H9 (cell line): ENCODE measurements around the gene GABPB2. TPM values are rescaled to one million over a fixed set of nuclear protein-coding genes. Genes with fewer than 3 reads are reported as not detected.

ENCODE experiments used
- DNase-seq: peaks from one replicate; pipeline ENCODE4 v3.0.0-alpha.2; 2017
- H2AFZ ChIP-seq: one replicate; pipeline ENCODE4 v1.6.1; 2013; ENCODE audit warnings: mild to moderate bottlenecking, low read length, control low read depth, moderate library complexity
- H2AK5ac ChIP-seq: 2 replicates; pipeline ENCODE4 v1.6.1; 2013; ENCODE audit warnings: low read length, control low read depth, mixed read lengths; ENCODE audit not compliant: insufficient read length
- H2BK120ac ChIP-seq: one replicate; pipeline ENCODE4 v1.6.1; 2013; ENCODE audit warnings: low read depth, mild to moderate bottlenecking, low read length, control low read depth, inconsistent platforms; ENCODE audit not compliant: poor library complexity, severe bottlenecking
- H2BK12ac ChIP-seq: 2 replicates; pipeline ENCODE4 v1.6.1; 2013; ENCODE audit warnings: low read length, control low read depth, mixed read lengths, low read depth; ENCODE audit not compliant: insufficient read length
- H2BK15ac ChIP-seq: 2 replicates; pipeline ENCODE4 v1.6.1; 2013; ENCODE audit warnings: low read depth, low read length, control low read depth
- H2BK20ac ChIP-seq: one replicate; pipeline ENCODE4 v1.6.1; 2013; ENCODE audit warnings: low read depth, mild to moderate bottlenecking, low read length, control low read depth, inconsistent platforms; ENCODE audit not compliant: poor library complexity, severe bottlenecking
- H2BK5ac ChIP-seq: 2 replicates; pipeline ENCODE4 v1.6.1; 2013; ENCODE audit warnings: low read length, control low read depth, mixed read lengths; ENCODE audit not compliant: insufficient read length
- H3K14ac ChIP-seq: 2 replicates; pipeline ENCODE4 v1.6.1; 2013; ENCODE audit warnings: low read length, control low read depth; ENCODE audit not compliant: insufficient read depth
- H3K18ac ChIP-seq: 2 replicates; pipeline ENCODE4 v1.6.1; 2013; ENCODE audit warnings: low read depth, mild to moderate bottlenecking, mixed read lengths, low read length, control low read depth; ENCODE audit not compliant: insufficient read length
- H3K23ac ChIP-seq: 2 replicates; pipeline ENCODE4 v1.6.1; 2013; ENCODE audit warnings: low read length, control low read depth, mixed read lengths, low read depth; ENCODE audit not compliant: insufficient read length
- H3K23me2 ChIP-seq: 2 replicates; pipeline ENCODE4 v1.6.1; 2013; ENCODE audit warnings: low read depth, mild to moderate bottlenecking, mixed read lengths, low read length, control low read depth; ENCODE audit not compliant: insufficient read length, poor library complexity, severe bottlenecking
- H3K27ac ChIP-seq: 2 replicates; pipeline ENCODE4 v1.5.1; 2013; ENCODE audit warnings: low read length, control low read depth, mixed read lengths, low read depth; ENCODE audit not compliant: insufficient read length
- H3K27me3 ChIP-seq: 2 replicates; pipeline ENCODE4 v1.6.1; 2013; ENCODE audit warnings: low read length, control low read depth, inconsistent platforms; ENCODE audit not compliant: insufficient read depth
- H3K4ac ChIP-seq: 2 replicates; pipeline ENCODE4 v1.6.1; 2013; ENCODE audit warnings: low read depth, mild to moderate bottlenecking, control low read depth, inconsistent platforms, low read length, moderate library complexity
- H3K4me1 ChIP-seq: 2 replicates; pipeline ENCODE4 v1.6.1; 2013; ENCODE audit warnings: low read length, control low read depth, inconsistent platforms; ENCODE audit not compliant: insufficient read depth
- H3K4me2 ChIP-seq: 2 replicates; pipeline ENCODE4 v1.6.1; 2013; ENCODE audit warnings: low read length, control low read depth, mixed read lengths; ENCODE audit not compliant: insufficient read length, insufficient read depth
- H3K56ac ChIP-seq: 2 replicates; pipeline ENCODE4 v1.6.1; 2013; ENCODE audit warnings: low read depth, mild to moderate bottlenecking, mixed read lengths, low read length, control low read depth; ENCODE audit not compliant: insufficient read length
- H3K79me1 ChIP-seq: 2 replicates; pipeline ENCODE4 v1.6.1; 2013; ENCODE audit warnings: low read depth, mild to moderate bottlenecking, moderate library complexity, low read length, control low read depth, inconsistent platforms; ENCODE audit not compliant: insufficient read depth, poor library complexity, severe bottlenecking
- H3K79me2 ChIP-seq: 2 replicates; pipeline ENCODE4 v1.6.1; 2013; ENCODE audit warnings: low read length, control low read depth, inconsistent platforms; ENCODE audit not compliant: insufficient read depth
- H3K9ac ChIP-seq: 2 replicates; pipeline ENCODE4 v1.6.1; 2013; ENCODE audit warnings: low read length, control low read depth, mixed read lengths; ENCODE audit not compliant: insufficient read length; ENCODE audit errors: extremely low read depth
- H3K9me3 ChIP-seq: one replicate; pipeline ENCODE4 v1.6.1; 2013; ENCODE audit warnings: low read depth, low read length, inconsistent platforms; ENCODE audit not compliant: control insufficient read depth
- H3T11ph ChIP-seq: one replicate; pipeline ENCODE4 v1.6.1; 2013; ENCODE audit warnings: mild to moderate bottlenecking, low read length, control low read depth, inconsistent platforms
- H4K20me1 ChIP-seq: one replicate; pipeline ENCODE4 v1.6.1; 2013; ENCODE audit not compliant: control insufficient read depth, insufficient read length, insufficient read depth
- H4K5ac ChIP-seq: 2 replicates; pipeline ENCODE4 v1.6.1; 2013; ENCODE audit warnings: low read depth, mild to moderate bottlenecking, mixed read lengths, low read length, control low read depth; ENCODE audit not compliant: insufficient read length
- H4K8ac ChIP-seq: replicated peaks from 2 replicates; pipeline ENCODE4 v1.6.1; 2013; ENCODE audit warnings: low read length, control low read depth, mixed read lengths, low read depth; ENCODE audit not compliant: insufficient read length
- H4K91ac ChIP-seq: 2 replicates; pipeline ENCODE4 v1.6.1; 2013; ENCODE audit warnings: low read depth, mild to moderate bottlenecking, moderate library complexity, mixed read lengths, low read length, control low read depth; ENCODE audit not compliant: insufficient read length
- H3K27ac Mint-ChIP-seq, 3 experiments: 2 replicates in 2 of 3; 3 replicates in 1 of 3; pipeline ENCODE4 v1.8.0; 2020 to 2021; ENCODE audit warnings: mixed read lengths in 3 of 3, mild to moderate bottlenecking in 1 of 3, moderate library complexity in 1 of 3
- H3K27me3 Mint-ChIP-seq: 2 replicates; pipeline ENCODE4 v1.8.0; 2021; ENCODE audit warnings: low read depth, mild to moderate bottlenecking, moderate library complexity, mixed read lengths
- H3K36me3 Mint-ChIP-seq, 3 experiments: 2 replicates in 2 of 3; 3 replicates in 1 of 3; pipeline ENCODE4 v1.8.0; 2020 to 2021; ENCODE audit warnings: low read depth in 3 of 3, mixed read lengths in 3 of 3; ENCODE audit not compliant: insufficient read depth in 1 of 3
- H3K4me1 Mint-ChIP-seq, 2 experiments: 2 replicates each; pipeline ENCODE4 v1.8.0; 2020; ENCODE audit warnings: mixed read lengths in 2 of 2
- H3K4me3 Mint-ChIP-seq, 2 experiments: 2 replicates in 1 of 2; 3 replicates in 1 of 2; pipeline ENCODE4 v1.8.0; 2020 to 2021; ENCODE audit warnings: mild to moderate bottlenecking in 2 of 2, mixed read lengths in 2 of 2, moderate library complexity in 1 of 2
- H3K9me3 Mint-ChIP-seq, 2 experiments: 2 replicates in 1 of 2; 3 replicates in 1 of 2; pipeline ENCODE4 v1.8.0; 2020; ENCODE audit warnings: mild to moderate bottlenecking in 2 of 2, mixed read lengths in 2 of 2, moderate library complexity in 1 of 2
- WGBS: extraction: QIAGEN DNeasy Blood & Tissue Kit; methylation state at CpG from one replicate; pipeline ENCODE4 v1.1.7; 2013; ENCODE audit warnings: missing lambda C conversion rate, low lambda C conversion rate, mixed read lengths; ENCODE audit not compliant: insufficient read length; ENCODE audit errors: extremely low coverage; 5-methylcytosine and 5-hydroxymethylcytosine counted together
- total RNA-seq: library from RNA; stranded (reverse); gene quantifications from 2 replicates; pipeline ENCODE4 v1.2.1, GENCODE V29; 2021
- TF ChIP-seq, protein P1 (sequence below): fragments of 200-600 bp; sonication (generic); conservative IDR thresholded peaks from 3 replicates; pipeline ENCODE4 v1.8.0; 2021; ENCODE audit warnings: antibody characterized with exemption, mild to moderate bottlenecking

The GABPB2 gene
- total RNA-seq, 1 experiment from 2014 or later: 4.1 TPM

DNA sequence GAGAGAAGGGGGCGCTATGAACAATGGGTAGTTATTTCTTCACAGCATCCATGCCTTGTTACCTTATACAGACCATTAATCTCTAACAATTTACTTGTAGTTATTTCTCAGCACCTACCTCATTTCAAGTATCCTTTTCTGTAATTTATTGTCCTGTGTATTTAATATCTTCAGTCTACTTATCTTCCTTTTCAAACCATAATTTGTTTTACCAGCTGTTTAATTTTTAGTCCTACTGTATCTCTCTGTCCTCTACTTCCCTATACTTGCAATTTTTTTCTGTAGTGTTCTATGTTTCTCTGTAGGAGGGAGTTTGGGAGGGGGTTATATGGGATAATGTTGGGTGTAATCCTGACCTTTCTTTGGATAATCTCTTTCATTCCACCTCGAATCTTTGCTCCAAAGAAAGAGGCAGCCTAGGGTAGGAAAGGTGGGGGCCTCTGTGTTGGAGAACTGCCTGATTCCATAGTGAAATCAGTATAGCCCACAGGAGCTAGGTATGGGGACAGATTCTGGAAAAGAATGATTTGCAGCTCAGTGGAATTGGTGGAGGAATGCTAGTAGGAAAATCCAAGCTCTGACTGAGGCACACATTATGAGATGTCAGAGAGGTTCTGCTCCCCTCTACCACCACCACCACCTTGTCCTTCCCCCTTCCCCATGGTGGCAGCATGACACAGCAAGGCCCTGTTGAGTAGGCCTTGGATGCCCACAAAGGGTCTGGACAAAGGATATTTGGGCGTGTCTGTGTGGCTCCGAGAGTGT, 9.7 kb upstream of the GABPB2 start:
- H3K23me2 ChIP-seq: peaks cover 22% of the 10 kb centered on the region
- peak overlapping the region; percentile 5 for H3K27ac ChIP-seq
- H3K23ac ChIP-seq: no peak overlapping the region
- H3K27me3 ChIP-seq: no peaks in the 10 kb centered on the region
- peaks cover 33% of the 10 kb centered on the region; the same call in 1 of the 2 replicates for H3K79me2 ChIP-seq
- H3K36me3 Mint-ChIP-seq: peaks cover 17 to 34% (median 28%) of the 10 kb centered on the region in 3 experiments
- H4K91ac ChIP-seq: no peak overlapping the region
- H2BK120ac ChIP-seq: no peak overlapping the region
- no peak overlapping the region for H3K56ac ChIP-seq
- no peak overlapping the region for H3K18ac ChIP-seq
- TF ChIP-seq, protein P1, sequence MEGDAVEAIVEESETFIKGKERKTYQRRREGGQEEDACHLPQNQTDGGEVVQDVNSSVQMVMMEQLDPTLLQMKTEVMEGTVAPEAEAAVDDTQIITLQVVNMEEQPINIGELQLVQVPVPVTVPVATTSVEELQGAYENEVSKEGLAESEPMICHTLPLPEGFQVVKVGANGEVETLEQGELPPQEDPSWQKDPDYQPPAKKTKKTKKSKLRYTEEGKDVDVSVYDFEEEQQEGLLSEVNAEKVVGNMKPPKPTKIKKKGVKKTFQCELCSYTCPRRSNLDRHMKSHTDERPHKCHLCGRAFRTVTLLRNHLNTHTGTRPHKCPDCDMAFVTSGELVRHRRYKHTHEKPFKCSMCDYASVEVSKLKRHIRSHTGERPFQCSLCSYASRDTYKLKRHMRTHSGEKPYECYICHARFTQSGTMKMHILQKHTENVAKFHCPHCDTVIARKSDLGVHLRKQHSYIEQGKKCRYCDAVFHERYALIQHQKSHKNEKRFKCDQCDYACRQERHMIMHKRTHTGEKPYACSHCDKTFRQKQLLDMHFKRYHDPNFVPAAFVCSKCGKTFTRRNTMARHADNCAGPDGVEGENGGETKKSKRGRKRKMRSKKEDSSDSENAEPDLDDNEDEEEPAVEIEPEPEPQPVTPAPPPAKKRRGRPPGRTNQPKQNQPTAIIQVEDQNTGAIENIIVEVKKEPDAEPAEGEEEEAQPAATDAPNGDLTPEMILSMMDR: no peak
- no peaks in the 10 kb centered on the region for H3K9me3 Mint-ChIP-seq
- peaks cover 48 to 54% of the 10 kb centered on the region in 2 experiments for H3K4me1 Mint-ChIP-seq
- H4K8ac ChIP-seq: no peak overlapping the region
- H3K9me3 ChIP-seq: no peaks in the 10 kb centered on the region
- H2AK5ac ChIP-seq: no peak overlapping the region
- no peak for DNase-seq
- no peak overlapping the region for H2AFZ ChIP-seq
- peak overlapping the region; percentile 94 to 98 for H3K4me3 Mint-ChIP-seq
- peaks cover 7% of the 10 kb centered on the region; the same call in 1 of the 2 replicates for H3K4me1 ChIP-seq
- H3K9ac ChIP-seq: peak overlapping the region; percentile 60
- no peak overlapping the region for H3K14ac ChIP-seq
- H3T11ph ChIP-seq: no peak overlapping the region
- H3K4ac ChIP-seq: no peak overlapping the region
- no peak overlapping the region for H2BK20ac ChIP-seq
- no peak overlapping the region for H4K5ac ChIP-seq
- peaks cover 12% of the 10 kb centered on the region for H3K79me1 ChIP-seq
- peak overlapping the region; percentile 71 to 98 (median 96) for H3K27ac Mint-ChIP-seq
- H2BK15ac ChIP-seq: no peak overlapping the region
- H4K20me1 ChIP-seq: no peaks in the 10 kb centered on the region
- no peak overlapping the region for H2BK5ac ChIP-seq
- H3K4me2 ChIP-seq: peak overlapping the region; percentile 86
- no CpG with 5 or more reads among the region's 4 CpGs for WGBS
- no peaks in the 10 kb centered on the region for H3K27me3 Mint-ChIP-seq
- no peak overlapping the region for H2BK12ac ChIP-seq
